Stimulated activated CD4-positive, alpha-beta T cell treated with anti-CD3 and anti-CD28 coated beads, Interleukin-1b, Interleukin-23, amount 100 ng/mL, for 4 hours (primary cell): ENCODE data around the gene TGM5.
"Not testable (repeated sequence)": the region's sequence is repeated elsewhere in the genome, so short reads cannot be mapped to it uniquely, and the experiment has no call there.

ENCODE experiments used
- DNase-seq, 2 donors: peaks; one replicate each; pipeline ENCODE4 v3.0.0-alpha.2; 2020; ENCODE audit warnings: low read depth in 2 of 2

The TGM5 gene, protein sequence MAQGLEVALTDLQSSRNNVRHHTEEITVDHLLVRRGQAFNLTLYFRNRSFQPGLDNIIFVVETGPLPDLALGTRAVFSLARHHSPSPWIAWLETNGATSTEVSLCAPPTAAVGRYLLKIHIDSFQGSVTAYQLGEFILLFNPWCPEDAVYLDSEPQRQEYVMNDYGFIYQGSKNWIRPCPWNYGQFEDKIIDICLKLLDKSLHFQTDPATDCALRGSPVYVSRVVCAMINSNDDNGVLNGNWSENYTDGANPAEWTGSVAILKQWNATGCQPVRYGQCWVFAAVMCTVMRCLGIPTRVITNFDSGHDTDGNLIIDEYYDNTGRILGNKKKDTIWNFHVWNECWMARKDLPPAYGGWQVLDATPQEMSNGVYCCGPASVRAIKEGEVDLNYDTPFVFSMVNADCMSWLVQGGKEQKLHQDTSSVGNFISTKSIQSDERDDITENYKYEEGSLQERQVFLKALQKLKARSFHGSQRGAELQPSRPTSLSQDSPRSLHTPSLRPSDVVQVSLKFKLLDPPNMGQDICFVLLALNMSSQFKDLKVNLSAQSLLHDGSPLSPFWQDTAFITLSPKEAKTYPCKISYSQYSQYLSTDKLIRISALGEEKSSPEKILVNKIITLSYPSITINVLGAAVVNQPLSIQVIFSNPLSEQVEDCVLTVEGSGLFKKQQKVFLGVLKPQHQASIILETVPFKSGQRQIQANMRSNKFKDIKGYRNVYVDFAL

DNA sequence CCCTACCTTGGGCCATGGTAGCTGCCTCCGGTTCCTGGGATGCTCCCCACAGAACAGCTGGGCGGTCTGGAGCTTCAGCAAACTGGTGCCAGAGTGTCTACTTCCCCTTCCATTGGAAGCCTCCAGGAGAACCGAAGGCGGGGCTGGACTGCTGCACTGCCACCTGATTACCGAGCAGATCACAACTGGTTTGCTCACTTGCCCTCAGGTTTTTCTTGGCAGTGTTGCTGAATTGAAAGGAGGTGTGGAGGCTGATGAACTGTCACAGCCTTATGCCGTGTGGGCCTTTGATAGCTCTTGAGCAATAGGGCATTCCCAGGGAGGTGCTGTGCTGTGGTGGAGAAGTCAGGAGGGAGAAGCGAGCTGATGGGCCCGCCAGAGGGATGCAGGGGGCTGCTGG is at the start of gene TGM5:
TSS of gene TGM5 (minus strand) at position 95 of the 400 bp plus-strand sequence. CDS start at position 16, 79 bp downstream.
- no peak for DNase-seq

- no peak for DNase-seq
These were observed 47.4 kb upstream of the TGM5 start for GRCh38 chr15:43314171-43314570.

- no peak for DNase-seq
These were observed 45.6 kb upstream of the TGM5 start for GRCh38 chr15:43312378-43312777.

- DNase-seq: no peak
These were observed 35.6 kb upstream of the TGM5 start, which contains the start of gene TGM7 for GRCh38 chr15:43302205-43302817. TGM7 (minus strand) TSS chr15:43302255.

GRCh38 chr15:43299884-43300283 is 33.2 kb upstream of the TGM5 start:
- no peak for DNase-seq

GRCh38 chr15:43299411-43299810 is 32.7 kb upstream of the TGM5 start:
- DNase-seq: no peak

GRCh38 chr15:43294091-43294706 is 27.5 kb upstream of the TGM5 start:
- no peak for DNase-seq

GRCh38 chr15:43293432-43293831 is 26.7 kb upstream of the TGM5 start:
- DNase-seq: no peak

DNA sequence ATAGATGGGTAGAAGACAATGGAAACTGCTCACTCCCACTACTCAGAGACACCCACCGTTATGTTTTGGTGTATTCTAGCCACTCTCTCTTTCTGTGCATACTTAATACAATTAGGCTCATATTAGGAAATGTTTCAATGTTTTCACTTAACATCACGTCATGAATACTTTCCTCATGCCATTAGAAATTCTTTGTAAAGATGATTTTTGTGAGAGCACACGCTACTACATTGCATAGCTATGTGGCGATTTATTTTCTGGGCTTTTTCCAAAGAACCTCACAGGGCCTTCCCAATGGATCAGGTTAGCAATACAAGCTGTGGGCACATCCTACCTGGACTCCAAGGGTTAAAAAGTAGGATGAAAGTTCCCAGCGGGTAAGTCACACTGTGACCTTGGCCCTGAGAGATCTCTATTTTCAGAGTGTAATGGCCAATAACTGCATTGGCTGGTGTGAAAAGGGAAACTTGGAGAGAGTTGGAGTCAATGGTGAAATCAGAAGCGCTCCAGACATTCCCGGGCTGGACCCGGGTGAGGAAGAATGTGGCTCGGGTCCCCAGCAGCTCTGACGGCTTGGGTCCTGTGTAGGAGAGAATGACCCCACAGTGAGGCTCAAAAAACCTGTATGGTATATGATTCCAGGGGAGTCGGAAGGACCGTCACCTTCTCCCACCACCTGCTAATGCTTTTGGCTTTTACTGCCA is 25.8 kb upstream of the TGM5 start:
- no peak for DNase-seq

DNA sequence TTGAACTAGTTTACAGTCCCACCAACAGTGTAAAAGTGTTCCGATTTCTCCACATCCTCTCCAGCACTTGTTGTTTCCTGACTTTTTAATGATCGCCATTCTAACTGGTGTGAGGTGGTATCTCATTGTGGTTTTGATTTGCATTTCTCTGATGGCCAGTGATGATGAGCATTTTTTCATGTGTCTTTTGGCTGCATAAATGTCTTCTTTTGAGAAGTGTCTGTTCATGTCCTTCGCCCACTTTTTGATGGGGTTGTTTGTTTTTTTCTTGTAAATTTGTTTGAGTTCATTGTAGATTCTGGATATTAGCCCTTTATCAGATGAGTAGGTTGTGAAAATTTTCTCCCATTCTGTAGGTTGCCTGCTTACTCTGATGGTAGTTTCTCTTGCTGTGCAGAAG is 22.9 kb upstream of the TGM5 start:
- not testable (repeated sequence) for DNase-seq

DNA sequence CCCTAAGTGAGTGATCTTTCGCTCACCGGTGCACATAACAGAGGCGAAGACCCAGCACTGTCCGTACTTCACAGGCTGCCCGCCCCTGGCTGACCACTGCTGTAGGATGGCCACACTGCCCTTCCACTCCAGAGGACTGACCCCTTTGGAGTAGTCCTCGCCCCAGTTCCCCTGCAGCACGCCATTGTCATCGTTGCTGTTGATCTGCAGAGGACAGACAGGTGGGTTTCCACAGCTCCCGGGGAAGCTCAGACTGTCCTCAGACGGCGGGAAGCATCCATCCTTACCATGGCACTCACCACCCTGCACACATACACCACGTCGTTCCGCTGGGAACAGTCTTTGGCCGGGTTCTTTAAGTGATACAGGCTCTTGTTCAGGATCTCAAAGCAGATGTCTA is 20.5 kb upstream of the TGM5 start:
- no peak for DNase-seq

- DNase-seq: no peak
These were observed 19.3 kb upstream of the TGM5 start for GRCh38 chr15:43286074-43286473.

GRCh38 chr15:43285609-43286037 is 18.9 kb upstream of the TGM5 start:
- DNase-seq: peak in 1 of 2 donors; percentile 40

DNA sequence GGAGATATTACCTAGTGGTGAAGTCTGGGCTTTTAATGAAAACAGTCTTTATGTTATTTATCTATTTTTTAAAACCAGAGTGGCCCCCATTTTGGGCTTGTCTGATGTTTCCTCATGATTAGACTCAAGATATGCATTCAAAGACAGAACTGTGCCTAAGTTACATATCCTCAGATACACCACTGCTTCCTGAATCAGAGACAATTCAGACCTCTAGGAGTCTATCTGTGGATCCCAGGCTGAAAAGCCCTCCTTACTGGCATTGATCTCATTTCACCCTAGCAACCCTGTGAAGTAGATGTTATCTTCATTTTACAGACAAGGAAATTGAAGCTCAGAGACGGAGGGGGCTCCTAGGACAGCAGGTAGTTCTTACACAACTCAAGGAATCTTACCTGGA is 16.8 kb upstream of the TGM5 start:
- no peak for DNase-seq

- no peak for DNase-seq
These were observed 15.3 kb upstream of the TGM5 start for GRCh38 chr15:43281926-43282602.

GRCh38 chr15:43280996-43281395 is 14.3 kb upstream of the TGM5 start:
- no peak for DNase-seq

- DNase-seq: no peak
These were observed 12.8 kb upstream of the TGM5 start for GRCh38 chr15:43279496-43279895.

GRCh38 chr15:43278869-43279268 is 12.1 kb upstream of the TGM5 start:
- no peak for DNase-seq

- DNase-seq: no peak
These were observed 11.2 kb upstream of the TGM5 start for GRCh38 chr15:43277901-43278300.

- DNase-seq: no peak
These were observed 10.6 kb upstream of the TGM5 start for GRCh38 chr15:43277231-43277823.
